Mammary epithelial cell (primary cell): ENCODE data around the gene ZBTB46.

Experiments used
- EZH2 ChIP-seq: IDR thresholded peaks from 2 replicates; pipeline ENCODE4 v1.6.1; 2012; ENCODE audit warnings: low read length, inconsistent platforms, borderline replicate concordance
- TF ChIP-seq, protein P1 (sequence below), 2 donors: IDR thresholded peaks in 1 of 2; conservative IDR thresholded peaks in 1 of 2; 2 replicates each; pipeline ENCODE4 v1.5.1; 2011 to 2012; ENCODE audit warnings: inconsistent platforms in 2 of 2, low read length in 2 of 2, mild to moderate bottlenecking in 2 of 2, control low read depth in 1 of 2, low read depth in 1 of 2; ENCODE audit not compliant: insufficient read depth in 1 of 2; ENCODE audit errors: extremely low read depth in 1 of 2

DNA sequence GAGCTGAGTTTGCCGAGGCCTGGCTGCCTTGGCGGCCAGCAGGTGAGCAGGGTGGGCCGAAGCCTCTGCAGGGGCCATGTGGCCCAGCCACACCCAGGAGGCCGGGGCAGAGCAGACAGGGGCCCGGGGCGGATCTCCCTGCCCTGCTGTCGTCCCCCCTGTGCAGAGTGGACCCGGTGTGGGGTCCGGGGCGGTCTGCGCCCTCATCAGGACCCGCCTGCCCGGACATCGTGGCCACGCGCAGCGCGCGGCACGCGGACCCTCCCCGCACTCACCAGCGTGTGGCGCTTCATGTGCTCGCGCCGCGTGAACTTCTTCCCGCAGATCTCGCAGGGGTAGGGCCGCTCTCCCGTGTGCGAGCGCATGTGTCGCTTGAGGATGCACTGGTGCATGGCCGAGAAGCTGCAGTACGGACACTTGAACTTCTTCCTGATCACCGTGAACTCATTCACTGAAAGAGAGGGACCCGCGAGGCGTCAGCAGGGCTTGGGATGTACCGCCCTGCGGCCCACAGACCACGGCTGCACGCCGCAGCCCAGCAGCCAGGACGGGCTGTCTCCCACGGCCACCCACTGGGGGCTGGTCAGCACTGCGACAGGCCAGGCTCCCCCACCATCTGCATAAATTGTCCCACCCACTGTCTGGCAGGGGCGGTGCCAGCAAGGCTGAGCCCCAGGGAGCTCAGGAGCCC lies 78.5 kb downstream of the ZBTB46 start:
- TF ChIP-seq, protein P1, sequence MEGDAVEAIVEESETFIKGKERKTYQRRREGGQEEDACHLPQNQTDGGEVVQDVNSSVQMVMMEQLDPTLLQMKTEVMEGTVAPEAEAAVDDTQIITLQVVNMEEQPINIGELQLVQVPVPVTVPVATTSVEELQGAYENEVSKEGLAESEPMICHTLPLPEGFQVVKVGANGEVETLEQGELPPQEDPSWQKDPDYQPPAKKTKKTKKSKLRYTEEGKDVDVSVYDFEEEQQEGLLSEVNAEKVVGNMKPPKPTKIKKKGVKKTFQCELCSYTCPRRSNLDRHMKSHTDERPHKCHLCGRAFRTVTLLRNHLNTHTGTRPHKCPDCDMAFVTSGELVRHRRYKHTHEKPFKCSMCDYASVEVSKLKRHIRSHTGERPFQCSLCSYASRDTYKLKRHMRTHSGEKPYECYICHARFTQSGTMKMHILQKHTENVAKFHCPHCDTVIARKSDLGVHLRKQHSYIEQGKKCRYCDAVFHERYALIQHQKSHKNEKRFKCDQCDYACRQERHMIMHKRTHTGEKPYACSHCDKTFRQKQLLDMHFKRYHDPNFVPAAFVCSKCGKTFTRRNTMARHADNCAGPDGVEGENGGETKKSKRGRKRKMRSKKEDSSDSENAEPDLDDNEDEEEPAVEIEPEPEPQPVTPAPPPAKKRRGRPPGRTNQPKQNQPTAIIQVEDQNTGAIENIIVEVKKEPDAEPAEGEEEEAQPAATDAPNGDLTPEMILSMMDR (conservative IDR thresholded peaks at IDR 0.05 in 1 of 2, IDR thresholded peaks at IDR 0.05 in 1 of 2; ENCODE audit: extremely low read depth in 1 of 2, insufficient read depth in 1 of 2, low read depth in 1 of 2, low read length in 2 of 2), result no peak
- no peak for TF ChIP-seq EZH2
